ENCODE data around the gene LILRA1.
"Not testable (repeated sequence)": the region's sequence is repeated elsewhere in the genome, so short reads cannot be mapped to it uniquely, and the experiment has no call there.

DNA sequence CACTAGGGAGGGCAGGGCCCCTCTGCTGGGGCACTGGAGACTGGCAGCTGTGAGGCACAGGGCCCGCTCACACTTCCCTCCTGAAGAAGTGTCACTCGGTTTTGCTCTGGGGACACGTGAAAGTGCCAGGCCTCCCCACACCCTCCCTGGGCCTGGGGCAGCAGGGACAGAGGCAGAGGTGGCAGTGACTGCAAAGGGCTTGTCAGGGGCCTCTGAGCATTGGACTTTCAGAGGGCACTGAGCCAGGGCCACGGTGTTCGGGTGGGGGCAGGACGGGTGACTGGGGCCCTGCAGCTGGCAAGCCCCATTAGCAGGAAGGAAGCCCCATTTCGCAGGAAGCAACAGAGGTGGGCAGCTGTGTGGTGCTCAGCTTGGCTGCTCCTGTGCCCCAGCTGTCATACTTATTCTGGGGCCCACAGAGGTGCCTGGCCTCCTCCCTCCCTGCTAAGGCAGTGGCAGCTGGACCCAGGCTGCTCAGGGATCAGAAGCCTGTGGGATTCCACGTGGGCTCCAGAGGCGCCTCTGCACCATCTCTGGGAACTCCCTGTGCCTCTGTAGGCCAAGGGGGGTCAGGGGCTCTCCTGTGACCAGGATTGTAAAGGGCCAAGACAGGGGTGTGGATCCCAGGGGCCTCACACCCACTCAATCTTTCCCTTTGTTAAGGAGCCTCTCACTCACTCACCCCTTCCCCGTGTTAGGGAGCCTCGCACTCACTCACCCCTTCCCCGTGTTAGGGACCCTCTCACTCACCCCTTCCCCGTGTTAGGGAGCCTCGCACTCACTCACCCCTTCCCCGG, 31.7 kb downstream of the LILRA1 start:
- TF ChIP-seq, protein P1, sequence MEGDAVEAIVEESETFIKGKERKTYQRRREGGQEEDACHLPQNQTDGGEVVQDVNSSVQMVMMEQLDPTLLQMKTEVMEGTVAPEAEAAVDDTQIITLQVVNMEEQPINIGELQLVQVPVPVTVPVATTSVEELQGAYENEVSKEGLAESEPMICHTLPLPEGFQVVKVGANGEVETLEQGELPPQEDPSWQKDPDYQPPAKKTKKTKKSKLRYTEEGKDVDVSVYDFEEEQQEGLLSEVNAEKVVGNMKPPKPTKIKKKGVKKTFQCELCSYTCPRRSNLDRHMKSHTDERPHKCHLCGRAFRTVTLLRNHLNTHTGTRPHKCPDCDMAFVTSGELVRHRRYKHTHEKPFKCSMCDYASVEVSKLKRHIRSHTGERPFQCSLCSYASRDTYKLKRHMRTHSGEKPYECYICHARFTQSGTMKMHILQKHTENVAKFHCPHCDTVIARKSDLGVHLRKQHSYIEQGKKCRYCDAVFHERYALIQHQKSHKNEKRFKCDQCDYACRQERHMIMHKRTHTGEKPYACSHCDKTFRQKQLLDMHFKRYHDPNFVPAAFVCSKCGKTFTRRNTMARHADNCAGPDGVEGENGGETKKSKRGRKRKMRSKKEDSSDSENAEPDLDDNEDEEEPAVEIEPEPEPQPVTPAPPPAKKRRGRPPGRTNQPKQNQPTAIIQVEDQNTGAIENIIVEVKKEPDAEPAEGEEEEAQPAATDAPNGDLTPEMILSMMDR (conservative IDR thresholded peaks at IDR 0.05) = not testable (repeated sequence)
- not testable (repeated sequence) for TF ChIP-seq ZFX (IDR thresholded peaks at IDR 0.05)

Measured in C4-2B (cell line).